RPMI8226 (cell line): ENCODE measurements around the gene STOML2.
A peak's percentile ranks its signal among the peaks of the same experiment; 100 is the strongest.

Source experiments
- DNase-seq: peaks from one replicate; pipeline ENCODE4 v3.0.0-alpha.2; 2015

STOML2 gene

GRCh38 chr9:35107297-35108290 lies 4.7 kb upstream of the STOML2 start:
- no peak for DNase-seq

DNA sequence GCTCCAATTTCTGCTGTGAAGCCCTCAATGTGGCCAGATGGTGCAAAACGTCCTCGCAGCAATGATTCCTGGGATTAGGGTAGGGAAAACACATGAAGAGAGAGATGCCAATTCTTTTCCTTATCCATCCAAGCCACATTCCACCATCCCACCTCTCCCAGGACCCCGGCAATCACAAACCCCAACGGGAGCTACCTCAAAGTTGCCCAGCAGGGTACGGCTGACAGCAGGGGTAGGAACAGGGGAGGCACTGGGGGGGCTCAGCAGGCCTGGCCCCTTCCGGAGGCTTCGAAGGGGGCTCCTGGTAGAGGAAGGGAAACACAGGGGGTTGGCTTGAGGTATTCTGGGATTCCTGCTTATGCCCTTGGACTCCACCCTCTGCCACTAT lies 3.4 kb upstream of the STOML2 start:
- DNase-seq = no peak

DNA sequence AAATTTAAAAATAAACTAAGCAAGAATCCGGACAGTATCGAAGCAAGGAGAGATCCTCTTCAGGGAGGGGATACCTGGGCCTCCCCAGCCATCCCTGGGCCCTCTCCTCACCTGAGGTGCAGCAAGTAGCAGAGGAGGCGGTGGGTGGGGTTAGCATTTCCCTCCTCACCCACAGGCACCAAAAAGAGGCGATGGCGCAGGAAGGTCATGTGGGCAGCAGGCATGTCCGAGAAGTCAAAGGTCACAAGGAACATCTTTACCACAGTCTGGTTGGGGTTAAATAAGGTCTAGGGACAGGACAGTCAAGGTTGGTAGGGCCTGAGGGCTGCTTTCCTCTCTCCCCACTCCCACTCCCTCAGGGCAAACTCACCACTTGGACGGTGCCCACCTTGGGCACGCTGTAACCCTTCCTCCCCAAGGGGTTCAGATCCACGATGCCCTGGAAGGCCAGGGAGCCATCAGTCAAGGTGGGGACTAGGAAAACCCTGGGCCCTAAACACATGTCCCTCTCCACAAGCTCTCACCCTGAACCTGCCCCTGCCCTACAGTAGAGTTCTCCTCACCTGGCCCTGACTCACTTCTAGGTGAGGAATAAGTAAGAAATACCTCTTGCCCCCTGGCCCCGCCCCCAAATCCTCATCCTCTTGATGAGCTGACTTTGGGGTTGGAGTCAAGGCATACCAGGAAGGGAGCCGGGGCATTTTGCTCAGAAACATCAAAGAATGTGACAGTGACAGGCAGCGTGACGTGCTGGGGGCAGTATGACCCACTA lies 2.8 kb upstream of the STOML2 start:
- DNase-seq = no peak

GRCh38 chr9:35105126-35105525 lies 2.2 kb upstream of the STOML2 start:
- DNase-seq = no peak

- DNase-seq = no peak
Measured at GRCh38 chr9:35104586-35104985, 1.7 kb upstream of the STOML2 start.

- no peak for DNase-seq
Measured at GRCh38 chr9:35103660-35104191, 795 bp upstream of the STOML2 start.

GRCh38 chr9:35102465-35102768 lies 514 bp downstream of the STOML2 start:
- no peak for DNase-seq

DNA sequence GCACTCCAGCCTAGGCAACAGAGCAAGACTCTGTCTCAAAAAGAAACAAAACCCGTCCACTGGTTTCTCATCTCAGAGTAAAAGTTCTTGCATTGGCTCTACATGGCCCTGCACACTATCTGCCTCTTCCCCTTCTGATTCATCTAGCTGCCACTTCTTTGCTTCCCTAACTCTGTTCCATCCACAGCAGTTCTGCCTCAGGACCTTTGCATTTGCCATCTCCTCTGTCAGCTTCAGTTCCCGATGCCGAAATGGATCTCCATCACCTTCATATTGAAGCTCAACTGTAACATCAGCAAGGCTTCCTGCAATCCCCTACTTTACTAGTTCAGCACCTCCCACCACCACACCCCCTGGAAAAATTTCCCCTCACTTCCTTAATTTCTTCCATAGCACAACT lies 5.4 kb downstream of the STOML2 start:
- no peak for DNase-seq

- peak; percentile 91 for DNase-seq
Measured at GRCh38 chr9:35096035-35096849, 6.7 kb downstream of the STOML2 start, which contains the start of gene PIGO. Gene PIGO, minus strand, starts transcription at chr9:35096591. Its CDS starts 1,026 bp downstream, at chr9:35095565.

DNA sequence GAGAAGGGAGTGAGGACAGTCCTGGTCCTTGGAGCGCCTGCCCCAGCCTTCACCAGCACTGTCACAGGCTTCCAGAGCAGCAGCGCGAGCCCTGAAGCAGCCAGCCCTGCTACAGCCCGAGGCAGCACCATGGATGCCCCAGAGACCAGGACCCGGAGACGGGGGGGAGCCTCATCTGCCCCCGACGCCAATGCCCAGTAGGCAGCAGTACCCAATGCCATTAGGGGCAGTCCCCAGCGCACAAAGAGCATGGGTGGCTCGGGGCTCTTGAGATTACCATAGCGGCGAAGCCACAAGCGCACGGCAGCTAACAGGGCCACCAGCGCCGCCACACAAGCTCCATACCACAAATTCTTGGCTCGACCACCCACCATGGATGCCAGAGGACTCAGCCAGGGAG lies 11.4 kb downstream of the STOML2 start:
- DNase-seq = no peak

GRCh38 chr9:35089434-35089833 lies 13.5 kb downstream of the STOML2 start:
- no peak for DNase-seq

DNA sequence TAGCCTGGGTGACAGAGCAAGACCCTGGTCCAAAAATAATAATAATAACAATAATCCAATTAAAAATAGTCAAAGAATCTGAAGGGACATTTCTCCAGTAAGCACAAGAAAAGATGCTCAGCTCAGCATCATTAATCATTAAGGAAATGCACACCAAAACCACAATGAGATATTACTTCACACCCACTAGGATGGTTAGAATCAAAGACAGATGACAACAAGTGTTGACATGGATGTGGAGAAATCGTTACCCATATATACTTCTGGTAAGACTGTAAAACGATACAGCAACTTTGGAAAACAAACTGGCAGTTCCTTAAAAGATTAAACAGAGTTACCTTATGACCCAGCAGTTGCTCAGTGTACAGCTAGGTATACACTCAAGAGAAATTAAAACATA lies 17.9 kb downstream of the STOML2 start:
- DNase-seq = no peak

DNA sequence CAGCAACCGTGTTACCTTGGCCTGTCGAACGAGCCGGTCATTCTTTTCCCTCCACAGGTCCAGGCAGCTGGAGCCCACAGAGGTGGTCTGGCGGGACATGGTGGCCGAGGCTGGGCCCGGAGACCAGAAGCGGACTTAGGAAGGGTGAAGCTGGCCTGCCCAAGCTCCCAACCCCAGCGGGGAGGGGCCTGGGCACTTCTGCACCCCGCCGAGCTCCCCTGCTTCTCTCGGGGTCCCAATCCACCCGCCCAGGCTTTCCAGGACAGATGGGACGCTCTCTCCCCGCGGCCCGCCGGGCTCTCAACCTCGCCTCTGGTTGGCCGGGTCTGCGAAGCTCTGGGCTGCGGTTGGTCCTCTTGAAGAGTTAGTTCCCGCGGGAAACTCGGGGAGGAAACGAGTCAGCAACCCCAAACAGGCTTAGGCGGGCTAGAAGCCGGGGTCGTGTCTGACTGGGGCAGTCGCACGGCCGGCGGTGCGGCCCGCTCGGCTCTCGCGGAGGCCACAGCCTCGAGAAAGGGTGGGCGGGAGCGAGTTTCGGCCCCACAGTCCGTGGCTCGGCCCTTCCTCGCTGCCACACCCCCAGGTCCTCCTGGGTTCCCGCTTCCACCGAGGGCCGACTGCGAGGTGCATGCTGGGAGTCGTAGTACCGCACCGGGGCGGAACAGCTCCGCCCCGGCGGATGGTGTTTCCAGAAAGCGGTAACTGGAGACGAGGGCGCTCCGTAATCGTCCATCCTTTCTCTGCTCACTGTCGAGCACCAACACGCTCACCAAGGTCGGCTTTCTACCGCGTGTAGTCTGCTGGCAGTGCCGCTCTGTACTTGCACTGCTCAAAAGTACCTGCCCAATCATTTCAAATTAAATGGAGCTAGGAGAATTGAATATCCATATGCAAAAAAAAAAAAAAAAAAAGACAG lies 23.2 kb downstream of the STOML2 start, which contains the start of gene FANCG:
Gene FANCG (minus strand): TSS at position 517 of the 916 bp plus-strand sequence. CDS start 418 bp downstream, at position 99.
- peak; percentile 92 for DNase-seq

DNA sequence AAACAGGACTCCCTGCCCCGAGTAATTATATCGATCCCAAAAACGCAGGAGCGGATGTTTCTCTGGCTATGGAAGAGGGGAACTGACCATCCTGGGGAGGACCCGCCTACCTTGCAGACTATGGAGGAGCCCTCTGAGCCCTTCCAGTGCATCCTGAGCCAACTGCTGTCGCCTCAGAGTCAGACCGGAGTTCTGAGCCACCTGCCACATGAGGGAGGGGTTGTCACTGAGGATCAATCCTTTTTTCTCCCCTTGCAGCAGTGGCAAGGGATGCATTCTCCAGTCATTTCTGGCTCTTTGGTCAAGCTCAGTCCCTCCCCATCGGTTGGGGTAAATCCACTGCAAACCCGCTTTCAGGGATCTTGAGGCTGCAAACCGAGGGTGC lies 23.9 kb downstream of the STOML2 start:
- DNase-seq = peak; percentile 14

DNA sequence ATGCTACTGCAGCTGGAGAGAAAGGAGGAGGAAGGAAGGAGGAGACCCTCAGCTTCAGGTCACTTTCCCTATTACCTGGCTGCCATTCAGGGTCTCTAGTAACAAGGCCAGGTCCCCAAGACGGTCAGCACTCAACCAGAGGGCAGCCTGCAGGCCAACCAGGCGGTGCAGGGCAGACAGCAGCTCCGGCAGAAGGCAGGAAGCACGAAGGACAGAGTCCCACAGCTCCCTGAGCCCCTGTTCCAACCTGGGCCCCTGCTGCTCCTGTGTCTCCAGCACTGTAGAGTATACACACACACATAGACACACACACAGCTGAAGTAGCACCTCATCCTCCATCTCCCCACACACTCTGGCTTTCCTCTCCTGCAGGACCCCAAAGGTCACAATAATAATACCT lies 24.9 kb downstream of the STOML2 start:
- DNase-seq = no peak

- no peak for DNase-seq
Measured at GRCh38 chr9:35076848-35077247, 26.1 kb downstream of the STOML2 start.

DNA sequence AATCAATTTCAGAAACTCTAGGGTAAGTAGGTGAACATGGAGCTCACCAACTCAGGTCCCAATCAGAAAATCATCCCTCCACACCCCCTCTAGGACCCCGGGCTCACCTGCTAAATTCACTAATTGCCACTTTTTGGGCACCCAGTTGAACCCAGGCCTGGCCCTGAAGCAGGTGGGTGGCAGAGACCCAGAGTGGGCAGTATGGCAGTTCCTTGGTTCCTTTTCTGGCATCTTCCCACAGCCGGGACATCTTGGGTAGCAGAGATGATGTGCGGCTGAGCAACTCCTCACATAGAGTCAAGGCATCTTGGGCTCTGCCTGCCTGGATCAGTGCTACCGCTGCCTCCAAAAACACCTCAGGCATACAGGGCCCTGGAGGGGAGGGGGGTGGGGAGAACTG lies 27.6 kb downstream of the STOML2 start:
- DNase-seq = no peak

DNA sequence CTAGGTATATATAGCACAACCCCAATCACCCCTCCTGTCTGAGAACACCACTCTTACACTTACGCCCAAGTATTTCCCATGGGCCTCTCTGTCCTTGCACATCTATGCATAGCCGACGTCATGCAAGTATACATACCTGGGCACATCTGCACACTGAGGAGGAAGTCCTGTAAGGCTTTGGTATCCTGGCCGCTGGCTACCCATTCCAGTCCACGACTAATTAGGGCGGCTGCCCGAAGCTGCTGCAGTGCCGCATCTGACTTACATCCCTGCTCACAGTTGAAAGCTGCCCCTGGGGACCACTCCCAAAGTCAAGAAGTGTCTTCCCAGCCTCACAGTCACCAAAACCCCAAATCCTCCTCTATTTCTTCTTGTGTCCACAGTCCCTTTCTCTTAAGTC lies 28.1 kb downstream of the STOML2 start:
- DNase-seq = no peak

DNA sequence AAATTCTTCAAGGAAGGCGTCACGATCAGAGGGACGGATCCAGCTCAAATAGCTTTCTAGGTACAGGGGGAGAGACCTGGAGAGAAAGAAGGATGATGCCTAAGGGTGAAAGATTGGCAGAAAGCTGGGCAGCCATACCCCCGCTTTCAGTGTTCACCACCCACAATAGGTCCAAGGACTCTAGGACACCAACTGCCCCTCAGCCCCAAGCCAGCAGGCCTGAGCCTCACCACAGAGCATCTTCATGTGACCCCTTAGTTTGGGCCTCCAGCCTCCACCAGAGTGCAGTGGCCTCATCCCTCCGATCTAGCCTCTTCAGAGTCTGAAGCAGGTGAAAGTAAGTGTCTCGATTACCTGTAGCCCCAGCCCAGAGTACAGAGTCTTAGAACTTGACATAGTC lies 28.8 kb downstream of the STOML2 start:
- DNase-seq = no peak

DNA sequence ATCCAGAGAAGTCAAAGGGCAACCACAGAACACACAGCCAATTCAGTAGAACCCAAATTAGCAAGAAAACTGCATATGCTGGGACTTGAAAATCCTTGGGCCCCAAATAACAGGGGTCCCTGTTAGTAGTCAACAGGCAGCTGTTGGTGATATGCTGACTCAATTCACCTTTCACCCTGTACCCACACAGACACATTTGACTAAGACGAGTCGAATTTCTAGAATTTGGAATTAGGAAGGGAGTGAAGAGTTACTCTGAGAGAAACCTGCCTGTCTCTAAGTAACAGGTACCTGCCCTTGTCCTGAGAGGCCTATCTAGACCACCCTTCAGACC lies 29.7 kb downstream of the STOML2 start:
- DNase-seq = no peak

- DNase-seq = peak; percentile 96
Measured at GRCh38 chr9:35072461-35073278, 30.3 kb downstream of the STOML2 start, which contains the start of gene VCP. Gene VCP, minus strand, starts transcription at chr9:35072625. Its CDS starts 272 bp downstream, at chr9:35072353.
